ENCODE data around the gene MCUB. TPM values are rescaled to one million over a fixed set of nuclear protein-coding genes. Genes with fewer than 3 reads are reported as not detected.

The MCUB gene
- total RNA-seq, 2 donors from 2014 or later, result 15.5 to 18.5 TPM

GRCh38 chr4:109610489-109610888, 50.4 kb downstream of the MCUB start:
- H3K4me1 ChIP-seq (replicated peaks), result no peaks in the 10 kb centered on the region
- 74% methylated on average over 5 of the region's 5 CpGs for WGBS
- intact Hi-C loops (cut with DNase I), result no loop called here
- no peaks in the 10 kb centered on the region for H3K27me3 ChIP-seq (replicated peaks; ENCODE audit: insufficient read depth)
- TF ChIP-seq CTCF (IDR thresholded peaks at IDR 0.05) (no peak), POLR2A (IDR thresholded peaks at IDR 0.05) (no peak), POLR2AphosphoS5 (IDR thresholded peaks at IDR 0.05) (no peak)
- no peaks in the 10 kb centered on the region for H3K36me3 ChIP-seq
- no peak overlapping the region for H3K27ac ChIP-seq
- H3K9me3 ChIP-seq, result no peaks in the 10 kb centered on the region
- H3K4me3 ChIP-seq, result no peak overlapping the region
- DNase-seq (ENCODE audit: low spot score), result no peak

GRCh38 chr4:109611045-109611646, 51.1 kb downstream of the MCUB start:
- Histone ChIP-seq H3K9me3 (no peaks in the 10 kb centered on the region), H3K4me1 (replicated peaks) (no peaks in the 10 kb centered on the region), H3K27ac (no peak overlapping the region), H3K27me3 (replicated peaks; ENCODE audit: insufficient read depth) (no peaks in the 10 kb centered on the region), H3K36me3 (no peaks in the 10 kb centered on the region), H3K4me3 (no peak overlapping the region)
- TF ChIP-seq POLR2A (IDR thresholded peaks at IDR 0.05) (no peak), CTCF (IDR thresholded peaks at IDR 0.05) (no peak), POLR2AphosphoS5 (IDR thresholded peaks at IDR 0.05) (no peak)
- intact Hi-C loops (cut with DNase I), result no loop called here
- no peak for DNase-seq (ENCODE audit: low spot score)

GRCh38 chr4:109614015-109614414, 54.0 kb downstream of the MCUB start:
- Histone ChIP-seq H3K4me3 (no peak overlapping the region), H3K27me3 (replicated peaks; ENCODE audit: insufficient read depth) (no peaks in the 10 kb centered on the region), H3K4me1 (replicated peaks) (no peaks in the 10 kb centered on the region), H3K9me3 (no peaks in the 10 kb centered on the region), H3K27ac (no peak overlapping the region), H3K36me3 (no peaks in the 10 kb centered on the region)
- TF ChIP-seq POLR2A (IDR thresholded peaks at IDR 0.05), result no peak
- no peak for TF ChIP-seq POLR2AphosphoS5 (IDR thresholded peaks at IDR 0.05)
- no peak for TF ChIP-seq CTCF (IDR thresholded peaks at IDR 0.05)
- DNase-seq (ENCODE audit: low spot score), result no peak
- intact Hi-C loops (cut with DNase I), result no loop called here
- WGBS, result 100% methylated on average over 1 of the region's 1 CpG

- intact Hi-C loops (cut with DNase I), result no loop called here
- Histone ChIP-seq H3K4me1 (replicated peaks) (no peaks in the 10 kb centered on the region), H3K9me3 (no peaks in the 10 kb centered on the region), H3K36me3 (no peaks in the 10 kb centered on the region), H3K4me3 (no peak overlapping the region), H3K27me3 (replicated peaks; ENCODE audit: insufficient read depth) (no peaks in the 10 kb centered on the region), H3K27ac (no peak overlapping the region)
- TF ChIP-seq CTCF (IDR thresholded peaks at IDR 0.05), result no peak
- TF ChIP-seq POLR2AphosphoS5 (IDR thresholded peaks at IDR 0.05), result no peak
- TF ChIP-seq POLR2A (IDR thresholded peaks at IDR 0.05), result no peak
- WGBS, result 85% methylated on average over 5 of the region's 5 CpGs
- DNase-seq (ENCODE audit: low spot score), result no peak
Observed at GRCh38 chr4:109614466-109614865, 54.4 kb downstream of the MCUB start.

- H3K9me3 ChIP-seq, result no peaks in the 10 kb centered on the region
- H3K27ac ChIP-seq, result no peak overlapping the region
- intact Hi-C loops (cut with DNase I), result no loop called here
- DNase-seq (ENCODE audit: low spot score), result no peak
- TF ChIP-seq POLR2A (IDR thresholded peaks at IDR 0.05) (no peak), POLR2AphosphoS5 (IDR thresholded peaks at IDR 0.05) (no peak), CTCF (IDR thresholded peaks at IDR 0.05) (no peak)
- H3K4me3 ChIP-seq, result no peak overlapping the region
- H3K4me1 ChIP-seq (replicated peaks), result no peaks in the 10 kb centered on the region
- H3K36me3 ChIP-seq, result no peaks in the 10 kb centered on the region
- 99% methylated on average over 2 of the region's 2 CpGs for WGBS
- H3K27me3 ChIP-seq (replicated peaks; ENCODE audit: insufficient read depth), result no peaks in the 10 kb centered on the region
Observed at GRCh38 chr4:109615742-109616141, 55.7 kb downstream of the MCUB start.

Measured in prostate gland (tissue), 2 donors.